22Rv1 (cell line): Measurements from ENCODE around the gene ZNF177.

Experiments
- H3K27ac ChIP-seq: fragments of 450-650 bp; 2 replicates; pipeline ENCODE4 v1.5.1; 2017
- ZFX ChIP-seq: fragments of 450-650 bp; IDR thresholded peaks from 2 replicates; pipeline ENCODE4 v1.6.1; 2017; ENCODE audit warnings: antibody characterized with exemption, borderline replicate concordance
- TF ChIP-seq, protein P1 (sequence below): fragments of 450-650 bp; IDR thresholded peaks from 2 replicates; pipeline ENCODE4 v1.5.1; 2017; ENCODE audit warnings: mild to moderate bottlenecking

ZNF177 gene

DNA sequence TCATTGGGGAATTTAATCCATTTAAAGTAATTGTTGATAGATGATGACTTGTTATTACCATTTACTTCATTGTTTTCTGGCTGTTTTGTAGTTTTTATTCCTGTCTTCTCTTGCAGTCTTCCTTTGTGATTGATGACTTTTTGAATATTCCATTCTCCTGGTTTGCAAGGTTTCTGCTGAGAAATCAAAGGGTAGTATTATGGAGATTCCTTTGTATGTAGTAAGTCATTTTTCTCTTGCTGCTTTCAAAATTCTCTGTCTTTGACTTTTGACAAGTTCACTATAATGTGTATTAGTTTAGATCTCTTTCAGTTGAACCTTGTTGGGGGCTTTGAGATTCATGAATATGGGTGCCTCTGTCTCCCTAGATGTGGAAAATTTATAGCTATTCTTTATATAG, 32.8 kb upstream of the ZNF177 start:
- no peak overlapping the region for H3K27ac ChIP-seq
- TF ChIP-seq ZFX: no peak
- TF ChIP-seq, protein P1, sequence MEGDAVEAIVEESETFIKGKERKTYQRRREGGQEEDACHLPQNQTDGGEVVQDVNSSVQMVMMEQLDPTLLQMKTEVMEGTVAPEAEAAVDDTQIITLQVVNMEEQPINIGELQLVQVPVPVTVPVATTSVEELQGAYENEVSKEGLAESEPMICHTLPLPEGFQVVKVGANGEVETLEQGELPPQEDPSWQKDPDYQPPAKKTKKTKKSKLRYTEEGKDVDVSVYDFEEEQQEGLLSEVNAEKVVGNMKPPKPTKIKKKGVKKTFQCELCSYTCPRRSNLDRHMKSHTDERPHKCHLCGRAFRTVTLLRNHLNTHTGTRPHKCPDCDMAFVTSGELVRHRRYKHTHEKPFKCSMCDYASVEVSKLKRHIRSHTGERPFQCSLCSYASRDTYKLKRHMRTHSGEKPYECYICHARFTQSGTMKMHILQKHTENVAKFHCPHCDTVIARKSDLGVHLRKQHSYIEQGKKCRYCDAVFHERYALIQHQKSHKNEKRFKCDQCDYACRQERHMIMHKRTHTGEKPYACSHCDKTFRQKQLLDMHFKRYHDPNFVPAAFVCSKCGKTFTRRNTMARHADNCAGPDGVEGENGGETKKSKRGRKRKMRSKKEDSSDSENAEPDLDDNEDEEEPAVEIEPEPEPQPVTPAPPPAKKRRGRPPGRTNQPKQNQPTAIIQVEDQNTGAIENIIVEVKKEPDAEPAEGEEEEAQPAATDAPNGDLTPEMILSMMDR: no peak

DNA sequence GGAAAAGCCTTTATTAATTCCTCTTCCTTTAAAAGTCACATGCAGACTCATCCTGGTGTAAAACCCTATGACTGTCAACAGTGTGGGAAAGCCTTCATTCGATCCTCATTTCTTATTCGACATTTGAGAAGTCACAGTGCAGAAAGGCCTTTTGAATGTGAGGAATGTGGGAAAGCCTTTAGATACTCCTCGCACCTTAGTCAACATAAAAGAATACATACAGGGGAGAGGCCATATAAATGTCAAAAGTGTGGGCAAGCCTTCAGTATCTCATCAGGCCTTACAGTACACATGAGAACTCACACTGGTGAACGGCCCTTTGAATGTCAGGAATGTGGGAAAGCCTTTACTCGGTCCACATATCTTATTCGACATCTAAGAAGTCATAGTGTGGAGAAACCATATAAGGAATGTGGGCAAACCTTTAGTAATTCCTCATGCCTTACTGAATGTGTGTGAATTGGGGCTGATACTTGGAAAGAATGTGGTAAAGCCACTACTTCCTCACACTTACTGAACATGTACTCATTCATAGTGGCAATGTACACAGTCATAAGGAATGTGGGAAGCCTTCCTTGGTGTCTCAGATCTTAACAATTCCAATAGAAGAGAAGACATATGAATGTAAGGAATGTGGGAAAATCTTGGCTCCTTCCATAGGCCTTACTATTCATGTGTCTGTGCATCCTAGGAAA, 20.1 kb upstream of the ZNF177 start:
- TF ChIP-seq, protein P1: no peak
- no peak for TF ChIP-seq ZFX

DNA sequence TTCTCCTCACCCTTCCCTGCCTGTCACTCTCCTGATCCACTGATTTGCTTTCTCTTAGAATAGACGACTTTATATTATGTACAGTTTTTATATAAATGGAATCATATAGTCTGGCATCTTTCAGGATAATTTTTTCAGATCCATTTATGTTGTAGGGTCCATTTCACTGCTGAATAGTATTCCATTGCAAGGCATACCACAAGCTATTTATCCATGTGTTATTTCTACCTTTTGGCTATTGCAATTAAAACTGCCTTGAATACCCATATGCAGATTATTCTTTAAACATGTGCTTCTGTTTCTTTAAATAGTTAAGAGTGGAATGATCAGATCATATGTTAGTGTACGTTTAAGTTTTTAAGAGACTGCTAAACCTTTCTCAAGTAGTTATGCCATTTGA, 17.8 kb upstream of the ZNF177 start:
- no peak overlapping the region for H3K27ac ChIP-seq
- TF ChIP-seq, protein P1: no peak
- TF ChIP-seq ZFX: no peak

More for the DNA sequence above, 20.1 kb upstream of the ZNF177 start:
- no peak overlapping the region for H3K27ac ChIP-seq

DNA sequence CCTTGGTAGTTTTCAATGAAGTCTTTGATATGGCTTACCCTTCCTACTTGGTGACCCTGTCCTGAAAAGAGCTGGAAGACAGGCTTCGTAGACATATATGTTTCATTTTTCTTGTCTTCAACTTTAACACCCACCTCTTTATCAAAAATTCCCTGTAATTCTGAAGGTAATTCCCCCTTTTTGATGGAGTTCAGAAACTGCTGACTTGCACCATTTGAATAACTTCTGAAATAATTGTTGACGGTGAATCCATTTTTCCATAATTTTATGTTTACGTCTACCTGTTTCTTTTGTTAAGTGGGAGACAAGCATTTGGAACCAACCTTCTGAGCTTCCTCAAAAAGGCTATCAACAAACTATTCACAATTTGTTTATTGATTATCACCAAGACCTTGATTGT, 14.6 kb upstream of the ZNF177 start:
- TF ChIP-seq ZFX: no peak
- TF ChIP-seq, protein P1: no peak

DNA sequence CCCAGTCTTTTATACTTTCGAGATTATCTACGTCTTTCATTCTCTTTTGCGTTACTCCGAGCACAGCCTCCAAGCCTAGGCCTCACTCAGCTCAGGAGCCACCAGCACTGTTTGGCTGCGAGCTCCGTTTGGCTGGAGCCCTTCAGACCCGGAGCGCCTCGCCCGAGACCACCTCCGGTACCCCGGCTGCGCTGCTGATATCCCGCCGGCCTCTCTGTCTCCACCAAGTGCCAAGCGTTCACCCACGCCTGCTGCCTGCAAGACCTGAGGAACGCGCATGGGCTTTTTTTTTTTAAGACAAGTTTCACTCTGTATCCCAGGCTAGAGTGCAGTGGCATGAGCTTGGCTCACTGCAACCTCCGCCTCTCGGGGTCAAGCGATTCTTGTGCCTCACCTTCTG, 14.1 kb upstream of the ZNF177 start:
- TF ChIP-seq ZFX: no peak
- TF ChIP-seq, protein P1: no peak
- H3K27ac ChIP-seq: no peak overlapping the region

More for the DNA sequence above, 14.6 kb upstream of the ZNF177 start:
- no peak overlapping the region for H3K27ac ChIP-seq

DNA sequence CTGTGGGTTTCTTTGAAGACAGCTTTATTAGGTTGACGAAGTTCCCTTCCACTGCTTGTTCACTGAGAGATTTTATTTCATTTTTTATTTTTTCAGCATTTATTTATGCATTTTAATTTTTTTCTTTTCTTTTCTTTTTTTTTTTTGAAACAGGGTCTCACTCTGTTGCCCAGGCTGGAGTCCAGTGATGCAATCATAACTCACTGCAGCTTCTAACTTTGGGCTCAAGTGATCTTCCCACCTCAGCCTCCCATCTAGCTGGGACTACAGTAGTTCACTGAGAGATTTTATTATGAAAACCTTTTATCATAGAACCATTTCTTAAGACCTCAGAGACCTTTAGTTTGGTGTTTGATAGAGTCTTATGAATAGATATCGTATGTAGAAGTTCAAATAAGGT, 10.3 kb upstream of the ZNF177 start:
- H3K27ac ChIP-seq: no peak overlapping the region
- TF ChIP-seq, protein P1: no peak
- no peak for TF ChIP-seq ZFX

DNA sequence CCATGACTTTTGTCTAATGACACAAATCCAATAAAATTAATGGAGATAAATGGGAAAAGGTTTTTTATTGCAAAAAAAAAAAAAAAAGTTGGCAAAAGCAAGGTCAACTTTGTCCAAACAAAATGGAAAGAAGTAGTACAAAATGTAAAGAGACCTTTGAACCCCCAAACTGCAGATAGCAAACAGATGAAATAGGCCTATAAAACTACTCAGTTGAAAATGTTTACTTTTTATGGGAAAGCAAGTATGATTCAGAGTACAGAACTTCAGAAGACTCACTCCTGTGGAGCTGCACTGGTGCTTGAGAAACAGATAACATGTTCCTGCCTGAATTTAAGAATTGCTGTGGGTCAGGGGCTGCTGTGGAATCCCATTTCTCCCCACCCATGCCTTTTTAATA, 9.8 kb upstream of the ZNF177 start:
- H3K27ac ChIP-seq: no peak overlapping the region
- no peak for TF ChIP-seq ZFX
- TF ChIP-seq, protein P1: no peak
